ENCODE results near the gene KCNN1.

GRCh38 chr19:17997969-17998826, 31.3 kb downstream of the KCNN1 start:
- TF ChIP-seq ETS1 (IDR thresholded peaks at IDR 0.05): no peak
- TF ChIP-seq, protein P1, sequence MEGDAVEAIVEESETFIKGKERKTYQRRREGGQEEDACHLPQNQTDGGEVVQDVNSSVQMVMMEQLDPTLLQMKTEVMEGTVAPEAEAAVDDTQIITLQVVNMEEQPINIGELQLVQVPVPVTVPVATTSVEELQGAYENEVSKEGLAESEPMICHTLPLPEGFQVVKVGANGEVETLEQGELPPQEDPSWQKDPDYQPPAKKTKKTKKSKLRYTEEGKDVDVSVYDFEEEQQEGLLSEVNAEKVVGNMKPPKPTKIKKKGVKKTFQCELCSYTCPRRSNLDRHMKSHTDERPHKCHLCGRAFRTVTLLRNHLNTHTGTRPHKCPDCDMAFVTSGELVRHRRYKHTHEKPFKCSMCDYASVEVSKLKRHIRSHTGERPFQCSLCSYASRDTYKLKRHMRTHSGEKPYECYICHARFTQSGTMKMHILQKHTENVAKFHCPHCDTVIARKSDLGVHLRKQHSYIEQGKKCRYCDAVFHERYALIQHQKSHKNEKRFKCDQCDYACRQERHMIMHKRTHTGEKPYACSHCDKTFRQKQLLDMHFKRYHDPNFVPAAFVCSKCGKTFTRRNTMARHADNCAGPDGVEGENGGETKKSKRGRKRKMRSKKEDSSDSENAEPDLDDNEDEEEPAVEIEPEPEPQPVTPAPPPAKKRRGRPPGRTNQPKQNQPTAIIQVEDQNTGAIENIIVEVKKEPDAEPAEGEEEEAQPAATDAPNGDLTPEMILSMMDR (conservative IDR thresholded peaks at IDR 0.05; ENCODE audit: low read depth in 2 of 2): peak; percentile 56 to 73
